Esophagus (tissue), 2 donors: ENCODE measurements around the gene DCST1. TPM values are rescaled to one million over a fixed set of nuclear protein-coding genes. Genes with fewer than 3 reads are reported as not detected.

Experiments used
- H3K27ac ChIP-seq, 2 donors: one replicate each; pipeline ENCODE4 v1.5.1; 2013; ENCODE audit warnings: low read depth in 2 of 2, mild to moderate bottlenecking in 2 of 2, inconsistent platforms in 1 of 2, low read length in 1 of 2, moderate library complexity in 1 of 2
- H3K27me3 ChIP-seq, 2 donors: one replicate each; pipeline ENCODE4 v1.6.1; 2013; ENCODE audit warnings: low read length in 2 of 2, control low read depth in 1 of 2, mild to moderate bottlenecking in 1 of 2; ENCODE audit not compliant: insufficient read depth in 2 of 2, control insufficient read depth in 1 of 2
- H3K36me3 ChIP-seq, 2 donors: one replicate each; pipeline ENCODE4 v1.6.1; 2013; ENCODE audit warnings: low read length in 1 of 2; ENCODE audit not compliant: control insufficient read depth in 2 of 2, insufficient read depth in 2 of 2
- H3K4me1 ChIP-seq, 2 donors: one replicate each; pipeline ENCODE4 v1.6.1; 2013; ENCODE audit warnings: low read length in 1 of 2; ENCODE audit not compliant: control insufficient read depth in 2 of 2, insufficient read depth in 2 of 2
- H3K4me3 ChIP-seq, 2 donors: one replicate each; pipeline ENCODE4 v1.5.1; 2013; ENCODE audit warnings: low read length in 2 of 2, mild to moderate bottlenecking in 2 of 2, low read depth in 1 of 2, moderate library complexity in 1 of 2
- H3K9me3 ChIP-seq, 2 donors: one replicate each; pipeline ENCODE4 v1.6.1; 2013; ENCODE audit warnings: mild to moderate bottlenecking in 2 of 2, low read depth in 1 of 2, low read length in 1 of 2, moderate library complexity in 1 of 2; ENCODE audit not compliant: control insufficient read depth in 2 of 2, insufficient read depth in 1 of 2
- WGBS, 2 donors: extraction: QIAGEN DNeasy Blood & Tissue Kit; methylation state at CpG; one replicate each; pipeline ENCODE4 v1.1.7; 2013; 5-methylcytosine and 5-hydroxymethylcytosine counted together
- polyA plus RNA-seq, 2 donors: library from polyadenylated mRNA; stranded (reverse); fragments of 200-250 nt; gene quantifications; one replicate each; pipeline ENCODE4 v1.2.3, GENCODE V29; 2013
- donor health status: healthy with polysubstance abuse.
- donor health status: Bipolar disorder and iron deficiency.

Gene DCST1
- polyA plus RNA-seq, 2 donors = 0.14 to 0.29 TPM

DNA sequence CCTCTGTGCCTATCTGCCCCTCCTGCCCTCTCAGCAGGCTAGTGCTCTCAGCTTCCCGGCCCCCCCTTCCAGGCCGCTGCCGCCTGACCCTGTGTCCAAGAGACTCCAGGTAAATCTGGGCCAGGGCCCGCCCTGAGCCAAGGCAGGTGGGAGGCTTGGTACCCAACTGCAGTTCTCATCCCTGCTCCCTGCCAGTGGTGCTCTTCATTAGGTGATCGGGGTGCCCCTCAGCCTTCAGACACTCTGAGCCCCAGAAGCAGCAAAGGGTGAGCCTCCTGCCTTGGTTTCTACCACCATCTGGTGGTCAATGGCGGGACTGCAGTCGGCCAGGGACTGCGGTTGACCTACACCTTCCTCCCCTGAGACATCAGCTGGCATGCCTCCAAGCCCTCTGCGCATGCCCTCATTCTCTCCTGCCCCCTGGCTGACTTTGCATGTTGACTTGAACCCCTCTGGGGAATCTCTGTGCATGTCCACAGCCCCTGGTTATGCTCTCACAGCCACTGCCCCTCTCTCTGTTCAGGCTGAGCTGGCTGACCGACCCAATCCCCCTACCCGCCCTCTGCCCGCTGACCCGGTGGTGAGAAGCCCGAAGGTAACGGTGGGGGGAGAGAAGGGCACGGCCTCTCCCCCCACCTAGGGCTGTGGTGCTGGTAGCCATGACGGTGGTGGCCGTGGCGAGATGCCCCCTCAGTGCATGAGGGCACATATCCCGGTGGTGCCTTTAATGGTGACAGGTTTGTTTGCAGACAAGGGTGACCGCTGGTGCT, 27.9 kb downstream of the DCST1 start:
- H3K9me3 ChIP-seq = peaks cover 0 to 2% of the 10 kb centered on the region in 2 donors
- no peaks in the 10 kb centered on the region for H3K27me3 ChIP-seq
- peaks cover 6 to 15% of the 10 kb centered on the region in 2 donors for H3K4me1 ChIP-seq
- H3K27ac ChIP-seq = peak overlapping the region in 1 of 2 donors; percentile 15
- WGBS, 2 donors = 34 to 35% methylated on average over 20 to 21 of the region's 21 CpGs
- no peak overlapping the region for H3K4me3 ChIP-seq
- H3K36me3 ChIP-seq = peaks cover 19 to 37% of the 10 kb centered on the region in 2 donors

DNA sequence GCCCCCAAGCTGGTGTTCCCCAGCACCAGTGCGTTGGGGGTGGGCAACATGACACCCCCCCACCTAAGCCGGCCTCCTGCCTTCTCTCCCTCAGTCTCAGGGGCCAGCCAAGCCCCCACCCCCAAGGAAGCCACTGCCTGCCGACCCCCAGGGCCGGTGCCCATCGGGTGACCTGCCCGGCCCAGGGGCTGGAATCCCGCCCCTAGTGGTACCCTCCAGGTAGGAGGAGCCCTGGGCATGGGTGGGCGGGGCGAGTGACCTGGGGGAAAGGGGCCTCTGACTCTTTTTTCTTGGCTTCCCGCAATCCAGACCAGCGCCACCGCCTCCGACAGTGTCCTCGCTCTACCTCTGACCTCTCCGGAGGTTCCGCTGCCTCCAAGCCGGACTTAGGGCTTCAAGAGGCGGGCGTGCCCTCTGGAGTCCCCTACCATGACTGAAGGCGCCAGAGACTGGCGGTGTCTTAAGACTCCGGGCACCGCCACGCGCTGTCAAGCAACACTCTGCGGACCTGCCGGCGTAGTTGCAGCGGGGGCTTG, 28.6 kb downstream of the DCST1 start:
- peak overlapping the region in 1 of 2 donors; percentile 74 for H3K27ac ChIP-seq
- H3K27me3 ChIP-seq = no peaks in the 10 kb centered on the region
- H3K4me3 ChIP-seq = no peak overlapping the region
- 37 to 42% methylated on average over 29 of the region's 29 CpGs for WGBS, 2 donors
- H3K36me3 ChIP-seq = peaks cover 13 to 32% of the 10 kb centered on the region in 2 donors
- peaks cover 6 to 15% of the 10 kb centered on the region in 2 donors for H3K4me1 ChIP-seq
- peaks cover 0 to 2% of the 10 kb centered on the region in 2 donors for H3K9me3 ChIP-seq

- Histone ChIP-seq H3K27ac (peak overlapping the region; percentile 74 to 91), H3K9me3 (peaks cover 0 to 2% of the 10 kb centered on the region in 2 donors), H3K4me3 (peak overlapping the region; percentile 55 to 92), H3K27me3 (no peaks in the 10 kb centered on the region), H3K4me1 (peaks cover 6 to 15% of the 10 kb centered on the region in 2 donors), H3K36me3 (peaks cover 12 to 27% of the 10 kb centered on the region in 2 donors)
- WGBS, 2 donors = 8 to 11% methylated on average over 46 of the region's 46 CpGs
Observed at GRCh38 chr1:155062702-155063411, 29.2 kb downstream of the DCST1 start.

- 0 to 1% methylated on average over 55 to 57 of the region's 57 CpGs for WGBS, 2 donors
- peak within 1 kb of the TSS; percentile 88 to 91 for H3K27ac ChIP-seq
Observed at GRCh38 chr1:155063550-155064110, 30.0 kb downstream of the DCST1 start, which contains the start of gene EFNA4. EFNA4 (plus strand) TSS chr1:155063740; CDS start chr1:155063824, 84 bp downstream.

DNA sequence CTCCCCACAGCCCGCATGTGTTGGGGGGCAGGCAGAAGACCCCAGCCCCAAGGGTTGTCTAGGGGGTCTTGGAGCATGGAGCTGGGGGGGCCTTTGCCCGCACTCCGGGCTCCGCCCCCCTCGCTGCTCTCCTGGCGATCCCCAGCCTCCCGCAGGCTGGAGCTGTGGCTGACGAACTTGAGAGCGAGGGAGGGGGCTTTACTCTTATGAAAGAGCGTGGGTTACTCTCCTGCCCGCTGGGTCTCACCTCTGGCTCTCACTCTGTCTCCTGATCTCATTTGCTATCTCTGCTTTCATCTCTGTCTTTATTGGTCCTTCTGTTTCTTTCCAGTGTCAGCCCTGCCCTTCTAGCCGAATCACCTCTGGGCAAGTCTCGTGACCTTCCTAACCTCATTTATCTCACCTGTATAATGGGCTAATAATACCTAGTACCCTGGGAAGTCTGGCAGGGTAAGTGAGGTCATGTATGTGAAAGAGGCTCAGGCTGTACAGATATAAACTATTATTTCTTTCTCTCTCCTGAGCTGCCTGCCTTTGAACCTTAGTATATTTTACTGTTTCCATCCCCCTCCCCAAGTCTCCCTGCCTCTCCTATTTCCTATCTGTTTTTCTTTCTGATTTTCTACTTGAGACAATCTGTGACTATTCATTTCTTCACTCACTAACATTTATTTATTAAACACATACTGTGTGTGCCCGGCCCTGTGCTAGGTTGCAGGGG, 30.6 kb downstream of the DCST1 start:
- Histone ChIP-seq H3K27ac (peak overlapping the region; percentile 88 to 91), H3K4me1 (peaks cover 6 to 15% of the 10 kb centered on the region in 2 donors), H3K4me3 (peak overlapping the region; percentile 55 to 92), H3K27me3 (no peaks in the 10 kb centered on the region), H3K9me3 (no peaks in the 10 kb centered on the region), H3K36me3 (peaks cover 6 to 27% of the 10 kb centered on the region in 2 donors)
- 8 to 10% methylated on average over 14 of the region's 14 CpGs for WGBS, 2 donors

More at GRCh38 chr1:155063550-155064110, 30.0 kb downstream of the DCST1 start, which contains the start of gene EFNA4:
- no peaks in the 10 kb centered on the region for H3K27me3 ChIP-seq
- no peaks in the 10 kb centered on the region for H3K9me3 ChIP-seq
- H3K4me3 ChIP-seq = peak within 1 kb of the TSS; percentile 55 to 92
- peaks cover 6 to 15% of the 10 kb centered on the region in 2 donors for H3K4me1 ChIP-seq
- H3K36me3 ChIP-seq = peaks cover 7 to 21% of the 10 kb centered on the region in 2 donors

DNA sequence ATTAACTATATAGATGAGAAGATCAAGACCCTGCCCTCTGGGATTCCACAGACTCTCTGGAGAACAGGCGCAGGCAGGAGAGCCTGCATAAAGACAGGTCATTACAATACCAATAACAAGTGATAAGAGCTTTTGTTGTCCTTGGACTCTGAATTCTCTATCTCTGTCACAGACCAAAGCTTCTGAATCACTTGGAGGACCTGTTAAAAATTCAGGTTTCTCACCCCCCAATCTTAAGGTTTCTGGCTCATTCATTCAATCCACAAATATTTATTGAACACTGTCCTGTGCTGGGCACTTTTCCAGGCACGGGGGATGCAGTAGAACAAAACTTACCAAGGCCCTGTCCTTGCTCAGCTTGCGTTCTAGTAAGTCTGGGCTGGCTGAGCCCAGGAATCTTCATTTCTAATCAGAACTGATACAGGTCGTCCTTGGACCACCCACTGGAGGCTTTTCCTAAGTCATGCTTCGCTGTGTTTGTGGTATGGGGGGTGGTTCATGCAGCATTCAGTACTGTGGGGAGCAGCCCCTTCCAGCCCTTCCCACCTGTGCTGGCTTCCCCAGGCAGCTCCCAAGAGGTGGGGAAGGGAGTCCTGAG, 31.3 kb downstream of the DCST1 start:
- no peaks in the 10 kb centered on the region for H3K9me3 ChIP-seq
- H3K36me3 ChIP-seq = peaks cover 6 to 29% of the 10 kb centered on the region in 2 donors
- H3K27ac ChIP-seq = no peak overlapping the region
- peaks cover 6 to 15% of the 10 kb centered on the region in 2 donors for H3K4me1 ChIP-seq
- WGBS, 2 donors = 56 to 67% methylated on average over 5 of the region's 5 CpGs
- H3K27me3 ChIP-seq = no peaks in the 10 kb centered on the region
- H3K4me3 ChIP-seq = no peak overlapping the region

- peaks cover 6 to 25% of the 10 kb centered on the region in 2 donors for H3K4me1 ChIP-seq
- 65 to 74% methylated on average over 8 of the region's 8 CpGs for WGBS, 2 donors
- H3K27me3 ChIP-seq = no peaks in the 10 kb centered on the region
- H3K27ac ChIP-seq = no peak overlapping the region
- H3K4me3 ChIP-seq = no peak overlapping the region
- peaks cover 2 to 18% of the 10 kb centered on the region in 2 donors for H3K36me3 ChIP-seq
- H3K9me3 ChIP-seq = no peaks in the 10 kb centered on the region
Observed at GRCh38 chr1:155066777-155067176, 33.2 kb downstream of the DCST1 start.

DNA sequence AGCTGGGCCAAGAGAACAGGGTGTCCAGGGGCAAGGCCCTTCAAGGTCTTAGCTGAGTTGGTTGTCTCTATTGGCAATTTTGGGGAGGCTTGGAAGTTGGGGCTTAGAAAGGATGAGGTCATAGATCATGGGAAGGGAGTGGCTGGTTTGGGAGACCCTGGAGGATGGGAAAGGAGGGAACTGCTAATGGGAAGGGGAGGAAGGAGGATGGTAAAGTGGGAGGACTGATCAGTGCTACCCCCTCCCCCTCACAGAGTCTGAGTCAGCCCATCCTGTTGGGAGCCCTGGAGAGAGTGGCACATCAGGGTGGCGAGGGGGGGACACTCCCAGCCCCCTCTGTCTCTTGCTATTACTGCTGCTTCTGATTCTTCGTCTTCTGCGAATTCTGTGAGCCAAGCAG, 35.0 kb downstream of the DCST1 start:
- Histone ChIP-seq H3K27me3 (no peaks in the 10 kb centered on the region), H3K9me3 (no peaks in the 10 kb centered on the region), H3K27ac (no peak overlapping the region), H3K4me1 (peaks cover 2 to 19% of the 10 kb centered on the region in 2 donors), H3K4me3 (no peak overlapping the region), H3K36me3 (peaks cover 2 to 18% of the 10 kb centered on the region in 2 donors)
- WGBS, 2 donors = 94 to 96% methylated on average over 3 of the region's 3 CpGs
